HG03469 (cell line): ENCODE measurements around the gene MSL2.
"Not testable (repeated sequence)": the region's sequence is repeated elsewhere in the genome, so short reads cannot be mapped to it uniquely, and the experiment has no call there.

Source experiments
- ATAC-seq: cut with Tn5 transposase; IDR thresholded peaks from one replicate; pipeline ENCODE4 v1.9.1; 2021; ENCODE audit warnings: mild to moderate bottlenecking, moderate library complexity, moderate number of reproducible peaks; ENCODE audit not compliant: unreplicated experiment

The MSL2 gene

GRCh38 chr3:136193278-136194054, 2.7 kb downstream of the MSL2 start:
- ATAC-seq = no peak

- no peak for ATAC-seq
Measured at GRCh38 chr3:136192831-136193230, 3.3 kb downstream of the MSL2 start.

GRCh38 chr3:136192195-136192594, 3.9 kb downstream of the MSL2 start:
- ATAC-seq = not testable (repeated sequence)

- ATAC-seq = no peak
Measured at GRCh38 chr3:136189859-136190617, 6.1 kb downstream of the MSL2 start.

DNA sequence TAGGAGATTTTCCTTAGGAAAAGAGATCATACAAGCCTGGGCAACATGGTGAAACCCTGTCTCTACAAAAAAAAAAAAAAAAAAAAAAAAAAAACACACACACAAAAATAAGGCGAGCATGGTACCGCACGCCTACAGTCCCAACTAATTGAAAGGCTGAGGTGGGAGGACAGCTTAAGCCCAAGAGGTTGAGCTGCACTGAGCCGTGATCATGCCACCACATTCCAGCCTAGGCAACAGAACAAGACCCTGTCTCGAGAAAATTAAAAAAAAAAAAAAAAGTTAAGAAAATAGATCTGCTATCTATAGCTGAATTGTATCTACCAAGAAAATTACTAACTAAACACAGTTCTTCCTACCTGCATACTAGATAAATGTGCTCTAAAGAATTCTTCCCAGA, 7.1 kb downstream of the MSL2 start:
- ATAC-seq = no peak

DNA sequence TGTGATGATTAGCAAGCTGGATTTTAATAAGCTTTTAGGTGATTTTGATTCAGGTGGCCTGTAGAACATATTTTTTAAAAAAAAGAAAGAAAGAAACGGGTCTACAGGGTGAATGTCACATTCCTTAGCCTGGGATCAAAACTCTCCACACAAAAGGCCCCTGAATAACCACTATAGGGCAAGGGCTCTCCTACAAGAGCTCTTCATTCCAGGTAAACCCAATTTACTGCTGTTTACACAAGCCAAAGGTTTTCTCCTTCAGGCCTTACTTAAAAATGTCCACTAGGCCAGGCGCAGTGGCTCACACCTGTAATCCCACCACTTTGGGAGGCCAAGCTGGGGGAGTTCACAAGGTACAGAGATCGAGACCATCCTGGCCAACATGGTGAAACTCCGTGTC, 8.3 kb downstream of the MSL2 start:
- ATAC-seq = no peak

DNA sequence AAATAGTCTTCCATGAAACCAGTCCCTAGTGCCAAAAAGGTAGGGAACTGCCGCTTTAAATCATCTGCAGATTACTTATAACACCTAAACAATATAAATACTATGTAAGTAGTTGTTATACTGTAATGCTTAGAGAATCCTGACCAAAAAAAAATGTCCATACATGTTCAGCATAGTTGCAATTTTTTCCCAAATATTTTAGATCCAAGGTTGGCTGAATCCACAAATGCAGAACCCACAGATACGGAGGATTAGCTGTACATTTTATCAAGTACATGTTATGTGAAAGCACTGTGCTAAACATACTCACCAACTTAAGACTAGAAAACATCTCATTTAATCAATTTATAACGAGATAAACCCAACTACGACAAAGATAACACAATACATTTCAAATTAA, 9.3 kb downstream of the MSL2 start:
- ATAC-seq = no peak

GRCh38 chr3:136186344-136186743, 9.8 kb downstream of the MSL2 start:
- peak; percentile 41 for ATAC-seq

DNA sequence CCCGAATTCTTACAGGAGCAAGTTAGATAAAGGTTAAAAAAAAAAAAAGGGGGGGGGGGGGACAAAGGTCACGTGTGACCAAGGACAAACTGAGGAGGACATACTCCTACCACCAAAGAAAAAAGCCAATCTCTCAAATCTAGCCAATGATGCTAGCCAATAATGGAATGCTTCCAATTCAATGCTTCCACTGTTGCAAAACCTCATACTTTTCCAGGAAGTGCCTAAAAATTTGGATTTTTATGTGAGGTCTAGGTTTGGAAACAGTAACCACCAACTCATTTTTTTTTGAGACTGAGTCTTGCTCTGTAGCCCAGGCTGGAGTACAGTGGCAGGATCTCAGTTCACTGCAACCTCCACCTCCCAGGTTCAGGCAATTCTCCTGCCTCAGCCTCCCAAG, 11.4 kb downstream of the MSL2 start:
- ATAC-seq = no peak

DNA sequence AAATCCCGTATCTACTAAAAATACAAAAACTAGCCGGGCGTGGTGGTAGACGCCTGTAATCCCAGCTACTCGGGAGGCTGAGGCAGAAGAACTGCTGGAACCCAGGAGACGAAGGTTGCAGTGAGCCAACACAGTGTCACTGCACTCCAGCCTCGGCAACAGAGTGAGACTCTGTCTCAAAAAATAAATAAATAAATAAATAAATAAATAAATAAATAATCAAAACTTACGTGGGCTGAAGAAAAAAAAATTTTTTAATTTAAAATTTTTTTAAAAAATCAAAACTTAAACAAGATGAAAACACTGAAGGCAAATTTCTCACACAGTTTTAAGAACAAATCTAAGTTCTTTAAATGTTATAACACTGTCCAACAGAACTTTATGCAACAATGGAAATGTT, 14.4 kb downstream of the MSL2 start:
- ATAC-seq = no peak

DNA sequence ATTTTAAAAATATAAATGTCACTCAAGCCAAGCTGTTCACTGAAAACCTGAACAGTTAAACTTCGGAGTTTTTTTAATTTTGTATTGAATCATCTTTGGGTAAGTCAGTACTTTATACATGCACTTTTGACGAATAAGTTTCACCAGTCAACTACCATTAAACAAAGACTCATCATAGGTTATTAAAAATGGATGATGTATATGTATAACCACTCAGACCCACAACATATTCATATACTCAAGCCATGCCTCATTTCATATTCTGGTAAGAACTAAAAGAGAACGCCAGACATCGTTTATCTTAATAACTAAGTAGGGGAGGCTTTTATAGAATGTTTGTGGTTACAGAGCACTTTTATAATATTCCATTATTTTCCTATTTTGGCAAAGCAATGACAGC, 18.3 kb downstream of the MSL2 start:
- ATAC-seq = no peak

DNA sequence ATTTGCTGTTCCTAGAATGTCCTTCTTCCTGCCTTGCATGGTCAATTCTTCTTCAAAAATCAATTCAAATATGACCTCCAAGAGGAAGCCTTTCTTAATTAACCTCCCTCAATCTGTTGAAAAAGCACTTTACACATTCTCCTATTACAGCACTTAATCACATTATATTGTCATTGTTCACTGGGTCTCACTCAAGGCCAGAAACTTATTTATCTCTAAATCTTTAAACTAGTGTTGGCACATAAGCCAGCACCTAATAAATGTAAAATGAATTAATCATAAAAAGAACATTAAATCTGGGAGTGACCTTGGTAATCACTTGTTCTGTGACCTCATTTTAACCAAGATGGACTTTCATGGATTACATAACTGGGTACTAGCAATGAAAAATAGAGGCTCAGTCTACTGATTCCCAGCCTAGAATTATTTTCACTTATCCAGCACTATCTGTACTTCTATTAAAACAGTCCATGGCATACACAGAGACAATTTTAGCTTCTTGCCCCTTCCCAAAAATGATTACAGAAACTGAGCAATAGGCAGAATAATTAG, 22.1 kb downstream of the MSL2 start:
- no peak for ATAC-seq

DNA sequence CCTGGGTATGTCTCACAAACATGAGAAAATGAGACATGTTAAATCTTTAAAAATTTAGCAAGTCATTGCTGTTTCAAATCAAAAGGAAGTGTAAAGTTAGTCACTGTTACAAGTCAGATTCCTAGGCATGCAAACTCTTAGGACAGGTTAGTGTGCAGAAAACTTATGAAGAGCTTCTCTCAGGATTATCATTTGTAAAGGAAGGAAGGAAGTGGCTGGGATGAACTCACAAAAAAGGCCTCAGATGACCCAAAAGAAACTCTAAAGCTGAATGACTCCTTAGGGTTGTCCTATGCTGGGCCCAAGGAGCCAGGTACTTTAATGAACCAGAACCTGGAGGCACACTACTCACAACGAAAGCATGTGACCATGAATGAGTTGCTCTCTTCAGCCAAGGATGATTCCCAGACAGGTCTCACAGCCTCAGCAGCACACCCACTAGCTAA, 25.0 kb downstream of the MSL2 start:
- no peak for ATAC-seq

DNA sequence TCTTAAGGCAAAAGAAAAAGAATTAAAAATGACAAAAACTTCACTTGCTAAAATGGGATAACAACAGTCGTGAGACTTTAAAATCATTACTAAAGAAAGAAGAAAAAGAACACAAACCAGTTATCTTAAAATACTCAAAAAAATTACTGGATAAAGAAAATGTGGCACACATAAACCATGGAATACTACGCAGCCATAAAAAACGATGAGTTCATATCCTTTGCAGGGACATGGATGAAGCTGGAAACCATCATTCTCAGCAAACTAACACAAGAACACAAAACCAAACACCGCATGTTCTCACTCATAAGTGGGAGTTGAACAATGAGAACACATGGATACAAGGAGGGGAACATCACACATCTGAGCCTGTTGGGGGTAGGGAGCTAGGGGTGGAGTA, 27.9 kb downstream of the MSL2 start:
- ATAC-seq = not testable (repeated sequence)

GRCh38 chr3:136166507-136166906, 29.6 kb downstream of the MSL2 start:
- ATAC-seq = no peak

DNA sequence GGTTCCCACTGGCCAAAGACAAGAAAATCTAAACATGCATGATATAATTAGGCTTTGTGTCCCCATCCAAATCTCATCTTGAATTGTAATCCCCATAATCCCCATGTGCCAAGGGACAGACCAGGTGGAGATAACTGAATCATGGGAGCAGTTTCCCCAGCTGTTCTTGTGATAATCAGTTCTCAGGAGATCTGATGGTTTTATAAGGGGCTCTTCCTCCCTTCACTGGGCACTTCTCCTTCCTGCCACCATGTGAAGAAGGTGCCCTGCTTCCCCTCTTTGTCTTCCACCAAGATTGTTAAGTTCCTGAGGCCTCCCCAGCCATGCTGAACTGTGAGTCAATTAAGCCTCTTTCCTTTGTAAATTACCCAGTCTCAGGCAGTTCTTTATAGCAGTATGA, 32.5 kb downstream of the MSL2 start:
- not testable (repeated sequence) for ATAC-seq

DNA sequence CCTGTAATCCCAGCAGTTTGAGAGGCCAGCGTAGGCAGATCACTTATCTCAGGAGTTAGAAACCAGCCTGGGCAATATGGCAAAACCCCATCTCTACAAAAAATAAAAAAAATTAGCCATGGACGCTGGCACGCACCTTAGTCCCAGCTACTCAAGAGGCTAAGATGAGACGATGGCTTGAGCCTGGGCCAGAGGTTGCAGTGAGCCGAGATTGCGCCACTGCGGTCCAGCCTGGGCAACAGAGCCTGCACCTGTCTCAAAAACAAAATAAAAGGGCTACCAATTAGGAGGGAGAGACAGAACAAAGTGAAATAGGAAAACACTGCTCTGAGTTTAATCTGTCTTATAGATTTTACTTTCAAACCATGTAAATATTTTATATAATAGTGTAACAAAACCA, 33.8 kb downstream of the MSL2 start:
- no peak for ATAC-seq

GRCh38 chr3:136161516-136161915, 34.6 kb downstream of the MSL2 start:
- ATAC-seq = no peak

DNA sequence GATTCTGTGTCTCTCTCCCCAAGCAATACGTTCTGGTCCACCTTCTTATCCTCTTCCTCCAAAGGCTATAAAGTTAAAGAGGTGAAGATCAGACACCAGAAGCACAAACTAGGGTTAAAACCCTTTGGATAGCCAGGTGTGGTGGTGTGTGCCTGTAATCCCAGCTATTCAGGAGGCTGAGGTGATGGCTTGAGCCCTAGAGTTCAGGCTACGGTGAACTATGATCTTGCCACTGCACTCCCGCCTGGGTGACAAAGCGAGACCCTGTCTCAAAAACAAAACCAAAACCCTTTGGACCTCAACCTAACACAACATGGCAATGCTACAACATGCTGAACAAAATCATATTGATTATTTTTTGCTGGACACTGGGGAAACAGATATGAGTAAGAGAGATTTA, 43.2 kb downstream of the MSL2 start:
- no peak for ATAC-seq

DNA sequence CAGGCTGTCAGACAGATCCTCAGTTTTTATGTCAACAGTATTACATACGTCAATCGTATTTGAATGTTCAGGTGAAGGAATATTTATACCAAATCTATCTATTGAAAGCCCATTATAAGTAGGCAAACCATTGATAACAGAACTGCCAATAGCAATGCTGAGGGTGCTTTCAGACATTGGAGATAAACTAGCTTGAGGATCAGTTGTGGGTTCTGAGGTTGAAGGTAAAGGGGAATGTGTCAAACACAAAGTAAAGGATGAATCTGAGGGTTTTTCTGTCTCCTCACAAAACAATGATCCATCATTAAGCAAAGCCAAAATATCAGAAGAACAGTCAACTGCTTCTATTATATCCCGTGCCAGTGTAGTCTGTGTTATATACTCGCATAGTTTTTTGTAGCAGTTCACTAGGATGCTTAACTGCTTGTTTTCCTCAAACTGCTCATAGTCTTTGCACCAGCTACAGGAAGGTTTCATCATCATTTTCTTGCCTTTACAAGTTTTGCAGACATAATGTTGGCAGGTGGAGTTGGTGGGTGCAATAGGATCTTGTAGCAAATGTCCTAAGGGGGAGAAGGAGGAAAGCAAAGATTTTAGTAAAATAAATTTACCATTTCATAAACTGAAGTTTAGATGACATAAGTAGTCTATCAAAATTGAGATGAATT, 43.8 kb downstream of the MSL2 start:
- ATAC-seq = no peak

- ATAC-seq = no peak
Measured at GRCh38 chr3:136151219-136151618, 44.9 kb downstream of the MSL2 start.
